H1 (cell line): ENCODE results near the gene CYLD. TPM values are rescaled to one million over a fixed set of nuclear protein-coding genes. Genes with fewer than 3 reads are reported as not detected.

Experiments used
- CTCF ChIA-PET: fragments of 300-600 bp; sonication (Branson Sonifier 250); formaldehyde crosslinking; loops from one replicate; lab custom pipeline; 2021; ENCODE audit not compliant: partially characterized antibody; lab: Charles Lee
- POLR2A ChIA-PET: fragments of 300-600 bp; sonication (Branson Sonifier 250); formaldehyde crosslinking; loops from one replicate; lab custom pipeline; 2021; ENCODE audit warnings: inconsistent platforms; ENCODE audit not compliant: partially characterized antibody; lab: Charles Lee
- DNase-seq, 2 experiments: peaks; one replicate each; pipeline versions ENCODE4 v3.0.0 to v3.0.0-alpha.2; 2010 to 2022; ENCODE audit warnings: low spot score in 2 of 2, low read depth in 1 of 2, mixed read lengths in 1 of 2
- FAIRE-seq: peaks from 2 replicates; lab custom pipeline; 2011; peaks lifted over from hg19 to GRCh38; lab: Jason Lieb, UNC
- H2AFZ ChIP-seq: 2 replicates; pipeline ENCODE4 v1.8.1; 2012; ENCODE audit warnings: low read length, inconsistent platforms
- H2AK5ac ChIP-seq: 2 replicates; pipeline ENCODE4 v1.6.1; 2013; ENCODE audit warnings: low read depth, low read length
- H2BK120ac ChIP-seq: replicated peaks from 2 replicates; pipeline ENCODE3; 2013; ENCODE audit warnings: low read depth, low read length, inconsistent platforms
- H2BK12ac ChIP-seq: 2 replicates; pipeline ENCODE4 v1.6.1; 2013; ENCODE audit warnings: low read depth, low read length
- H2BK15ac ChIP-seq: 2 replicates; pipeline ENCODE4 v1.6.1; 2013; ENCODE audit warnings: low read length
- H2BK20ac ChIP-seq: 2 replicates; pipeline ENCODE4 v1.6.1; 2013; ENCODE audit warnings: low read length
- H2BK5ac ChIP-seq: 2 replicates; pipeline ENCODE4 v1.6.1; 2013; ENCODE audit warnings: low read depth, low read length
- H3K14ac ChIP-seq: 2 replicates; pipeline ENCODE4 v1.6.1; 2013; ENCODE audit warnings: inconsistent platforms; ENCODE audit not compliant: insufficient read length
- H3K18ac ChIP-seq: 2 replicates; pipeline ENCODE4 v1.6.1; 2013; ENCODE audit warnings: low read length; ENCODE audit errors: extremely low read depth
- H3K23ac ChIP-seq: 2 replicates; pipeline ENCODE4 v1.6.1; 2013; ENCODE audit warnings: inconsistent platforms; ENCODE audit not compliant: insufficient read length
- H3K23me2 ChIP-seq: 2 replicates; pipeline ENCODE4 v1.6.1; 2013; ENCODE audit warnings: low read depth, low read length
- H3K27ac ChIP-seq: 2 replicates; pipeline ENCODE4 v1.6.1; 2011; ENCODE audit warnings: low read depth, low read length, inconsistent platforms
- H3K27me3 ChIP-seq, 4 experiments: replicated peaks in 1 of 4; 1 replicate in 1 of 4; 2 replicates in 3 of 4; pipeline versions ENCODE4 v1.6.1 to v1.8.1; 2011 to 2013; ENCODE audit warnings: low read length in 3 of 4, mild to moderate bottlenecking in 3 of 4, inconsistent platforms in 2 of 4, mixed read lengths in 2 of 4, moderate library complexity in 1 of 4; ENCODE audit not compliant: control insufficient read depth in 3 of 4, insufficient read depth in 3 of 4; ENCODE audit errors: extremely low read depth in 1 of 4
- H3K36me3 ChIP-seq, 4 experiments: 2 replicates each; pipeline versions ENCODE4 v1.6.1 to v1.8.1; 2011 to 2013; ENCODE audit warnings: mild to moderate bottlenecking in 4 of 4, low read length in 3 of 4, moderate library complexity in 2 of 4, control low read depth in 1 of 4, inconsistent platforms in 1 of 4; ENCODE audit not compliant: insufficient read depth in 4 of 4, control insufficient read depth in 2 of 4
- H3K4ac ChIP-seq: replicated peaks from 2 replicates; pipeline ENCODE3; 2013; ENCODE audit warnings: low read length, low read depth, mixed read lengths, inconsistent platforms; ENCODE audit not compliant: insufficient read length
- H3K4me1 ChIP-seq, 4 experiments: replicated peaks in 1 of 4; 1 replicate in 1 of 4; 2 replicates in 3 of 4; pipeline versions ENCODE4 v1.6.1 to v1.8.1; 2011 to 2013; ENCODE audit warnings: low read length in 3 of 4, inconsistent platforms in 2 of 4, mixed read lengths in 1 of 4; ENCODE audit not compliant: insufficient read depth in 4 of 4, control insufficient read depth in 3 of 4
- H3K4me2 ChIP-seq, 2 experiments: 2 replicates each; pipeline versions ENCODE4 v1.6.1 to v1.8.1; 2011 to 2013; ENCODE audit warnings: low read depth in 2 of 2, low read length in 2 of 2, control low read depth in 1 of 2, inconsistent platforms in 1 of 2, mild to moderate bottlenecking in 1 of 2; ENCODE audit not compliant: insufficient read depth in 1 of 2
- H3K4me3 ChIP-seq, 4 experiments: fragments of 200-600, 300-600 bp in 1 of 4; sonication (generic), shearing (Covaris generic), sonication (Bioruptor Twin) in 1 of 4; 2 replicates each; pipeline versions ENCODE4 v1.5.1 to v1.8.1; 2011 to 2016; ENCODE audit warnings: low read length in 4 of 4, low read depth in 3 of 4, control low read depth in 2 of 4, inconsistent platforms in 2 of 4, mild to moderate bottlenecking in 2 of 4, mixed read lengths in 1 of 4, moderate library complexity in 1 of 4; ENCODE audit not compliant: insufficient read depth in 2 of 4; ENCODE audit errors: extremely low read depth in 1 of 4
- H3K56ac ChIP-seq: replicated peaks from 2 replicates; pipeline ENCODE3; 2013; ENCODE audit warnings: low read depth, mild to moderate bottlenecking, mixed read lengths, low read length, inconsistent platforms; ENCODE audit not compliant: insufficient read length
- H3K79me1 ChIP-seq: 2 replicates; pipeline ENCODE4 v1.6.1; 2013; ENCODE audit warnings: low read depth, low read length, control low read depth
- H3K79me2 ChIP-seq, 2 experiments: 2 replicates each; pipeline versions ENCODE4 v1.6.1 to v1.8.1; 2012 to 2013; ENCODE audit warnings: low read length in 2 of 2, mild to moderate bottlenecking in 2 of 2, inconsistent platforms in 1 of 2; ENCODE audit not compliant: insufficient read depth in 2 of 2, control insufficient read depth in 1 of 2
- H3K9ac ChIP-seq, 4 experiments: replicated peaks in 1 of 4; 1 replicate in 1 of 4; 2 replicates in 3 of 4; pipeline versions ENCODE4 v1.6.1 to v1.8.1; 2011 to 2013; ENCODE audit warnings: low read depth in 3 of 4, low read length in 3 of 4, control low read depth in 2 of 4, mild to moderate bottlenecking in 2 of 4, moderate library complexity in 2 of 4, inconsistent platforms in 1 of 4; ENCODE audit errors: extremely low read depth in 1 of 4
- H3K9me3 ChIP-seq, 2 experiments: 2 replicates each; pipeline versions ENCODE4 v1.6.1 to v1.8.1; 2012 to 2013; ENCODE audit warnings: mild to moderate bottlenecking in 2 of 2, moderate library complexity in 2 of 2, control low read depth in 1 of 2, inconsistent platforms in 1 of 2, low read depth in 1 of 2, low read length in 1 of 2, mixed read lengths in 1 of 2; ENCODE audit not compliant: insufficient read depth in 2 of 2
- H4K20me1 ChIP-seq, 2 experiments: replicated peaks in 1 of 2; 2 replicates each; pipeline versions ENCODE3 to v1.8.1; 2011 to 2013; ENCODE audit warnings: inconsistent platforms in 2 of 2, low read length in 2 of 2, mild to moderate bottlenecking in 1 of 2; ENCODE audit not compliant: insufficient read depth in 2 of 2, control insufficient read depth in 1 of 2
- H4K5ac ChIP-seq: 2 replicates; pipeline ENCODE4 v1.6.1; 2013; ENCODE audit warnings: low read length, low read depth, mixed read lengths, inconsistent platforms; ENCODE audit not compliant: insufficient read length
- H4K8ac ChIP-seq: 2 replicates; pipeline ENCODE4 v1.8.0; 2013; ENCODE audit warnings: mild to moderate bottlenecking, moderate library complexity, low read length, inconsistent platforms; ENCODE audit not compliant: insufficient read depth; ENCODE audit errors: extremely low read depth
- H4K91ac ChIP-seq: replicated peaks from 2 replicates; pipeline ENCODE3; 2013; ENCODE audit warnings: low read length, mixed read lengths, inconsistent platforms; ENCODE audit not compliant: insufficient read length
- BCL11A ChIP-seq, 2 experiments: IDR thresholded peaks; one replicate each; pipeline ENCODE4 v1.6.1; 2011; ENCODE audit warnings: low read depth in 2 of 2, low read length in 2 of 2, mild to moderate bottlenecking in 2 of 2
- CTBP2 ChIP-seq: IDR thresholded peaks from 2 replicates; pipeline ENCODE4 v1.7.0; 2011; ENCODE audit warnings: borderline replicate concordance, mild to moderate bottlenecking, moderate library complexity, mixed read lengths, low read length; ENCODE audit not compliant: insufficient read depth, insufficient read length
- KDM1A ChIP-seq: fragments of 200-600, 300-600 bp; sonication (generic); IDR thresholded peaks from 2 replicates; pipeline ENCODE4 v1.7.1; 2016; ENCODE audit warnings: mild to moderate bottlenecking, low read length, borderline replicate concordance
- PHF8 ChIP-seq: fragments of 200-600 bp; sonication (generic); conservative IDR thresholded peaks from 2 replicates; pipeline ENCODE4 v1.7.1; 2012; ENCODE audit warnings: low read depth, mild to moderate bottlenecking, inconsistent platforms, low read length, moderate library complexity
- POLR2AphosphoS5 ChIP-seq: IDR thresholded peaks from 2 replicates; pipeline ENCODE4 v1.6.1; 2011; ENCODE audit warnings: low read depth, low read length
- POU5F1 ChIP-seq: IDR thresholded peaks from 2 replicates; pipeline ENCODE4 v1.6.1; 2011; ENCODE audit warnings: low read depth, mild to moderate bottlenecking, low read length, moderate library complexity
- RBBP5 ChIP-seq: IDR thresholded peaks from 2 replicates; pipeline ENCODE4 v1.7.1; 2012; ENCODE audit warnings: low read depth, mild to moderate bottlenecking, inconsistent platforms, low read length, moderate library complexity, borderline replicate concordance
- SP2 ChIP-seq: IDR thresholded peaks from 2 replicates; pipeline ENCODE4 v1.6.1; 2012; ENCODE audit warnings: mild to moderate bottlenecking, low read length, inconsistent platforms
- TAF1 ChIP-seq: IDR thresholded peaks from 2 replicates; pipeline ENCODE4 v1.6.1; 2011; ENCODE audit warnings: mild to moderate bottlenecking, low read depth, low read length
- TCF12 ChIP-seq: IDR thresholded peaks from 2 replicates; pipeline ENCODE4 v1.6.1; 2011; ENCODE audit warnings: low read depth, mild to moderate bottlenecking, low read length
- WGBS, 2 experiments: shearing (Covaris generic) in 1 of 2; methylation state at CpG; one replicate each; pipeline versions ENCODE4 v1.1.6 to v1.1.7; 2013 to 2015; ENCODE audit warnings: low lambda C conversion rate in 2 of 2, mixed read lengths in 2 of 2, inconsistent platforms in 1 of 2, low coverage in 1 of 2, missing lambda C conversion rate in 1 of 2; ENCODE audit not compliant: insufficient replicate concordance in 2 of 2, insufficient coverage in 1 of 2, insufficient read length in 1 of 2; ENCODE audit errors: extremely low coverage in 1 of 2, missing lambda C conversion rate in 1 of 2; 5-methylcytosine and 5-hydroxymethylcytosine counted together
- polyA plus RNA-seq, 7 experiments: library from polyadenylated mRNA; depleted of rRNA in 3 of 7; stranded (reverse) in 5 of 7; unstranded in 2 of 7; fragments of >200 nt in 5 of 7; fragments of 200-250 nt in 2 of 7; gene quantifications; 1 replicate in 5 of 7; 2 replicates in 1 of 7; 4 replicates in 1 of 7; pipeline versions ENCODE4 v1.2.1 to v1.2.3, GENCODE V29; 2011 to 2013; ENCODE audit warnings: missing spikeins in 2 of 7, mixed read lengths in 2 of 7
- total RNA-seq: library from RNA; stranded (reverse); fragmentation: NEBNext Ultra II Directional; extraction: Animal tissue kit (Norgen Biotek cat#: 25700); gene quantifications from 2 replicates; pipeline ENCODE4 v1.2.1, GENCODE V29; 2021

The CYLD gene
- total and polyA plus RNA-seq, 2 of the 8 experiments (the other 6 are each of a cell fraction or from before 2014, with no cell fraction given), result 3.7 to 18.8 TPM

DNA sequence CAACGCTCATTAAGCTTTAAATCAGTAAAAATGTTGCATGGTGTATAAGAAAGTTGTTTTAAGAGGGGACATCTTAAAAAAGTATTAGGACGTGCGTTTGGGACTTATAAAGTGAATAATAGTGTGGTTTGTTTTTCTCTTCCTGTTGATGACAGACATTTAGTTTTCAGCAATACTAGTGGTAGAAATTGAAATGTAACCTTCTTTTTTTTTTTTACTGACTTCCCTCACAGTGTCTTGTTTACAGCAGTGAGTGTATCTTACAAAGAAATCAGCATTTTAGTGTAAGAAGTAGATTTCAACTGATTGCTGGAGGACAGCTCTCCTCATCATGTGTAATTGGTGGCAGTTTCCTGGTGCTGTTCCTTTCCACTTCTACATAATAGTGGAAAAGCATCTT is 39.6 kb downstream of the CYLD start:
- TF ChIP-seq KDM1A (no peak), TCF12 (no peak), SP2 (no peak), RBBP5 (no peak), TAF1 (no peak), BCL11A (IDR thresholded peaks at IDR 0.05; ENCODE audit: low read depth in 2 of 2, low read length in 2 of 2) (no peak), POLR2AphosphoS5 (no peak), PHF8 (no peak), POU5F1 (no peak), CTBP2 (no peak)
- no peaks in the 10 kb centered on the region for H3K79me1 ChIP-seq
- H2BK12ac ChIP-seq, result no peak overlapping the region
- no peak overlapping the region for H3K18ac ChIP-seq
- no peak overlapping the region for H4K8ac ChIP-seq
- H2BK5ac ChIP-seq, result no peak overlapping the region
- no peaks in the 10 kb centered on the region for H3K79me2 ChIP-seq
- H2AK5ac ChIP-seq, result no peak overlapping the region
- no peaks in the 10 kb centered on the region for H3K27me3 ChIP-seq
- H3K56ac ChIP-seq, result no peak overlapping the region
- no peak overlapping the region for H2BK15ac ChIP-seq
- H3K9ac ChIP-seq, result no peak overlapping the region
- no peak overlapping the region for H2AFZ ChIP-seq
- no peak overlapping the region for H3K4ac ChIP-seq
- H3K4me3 ChIP-seq, result no peak overlapping the region
- CTCF ChIA-PET, result interaction anchor here (0.6 to 2.3 kb wide), 18 partner anchors 12 to 1028 kb away, joined by 3 to 17 read pairs (median 3); no protein-coding TSS in a partner anchor
- no peaks in the 10 kb centered on the region for H3K9me3 ChIP-seq
- H4K5ac ChIP-seq, result no peak overlapping the region
- H3K14ac ChIP-seq, result no peak overlapping the region
- no peaks in the 10 kb centered on the region for H3K4me1 ChIP-seq
- no peak for DNase-seq
- FAIRE-seq, result no peak
- no peak overlapping the region for H3K27ac ChIP-seq
- no peak overlapping the region for H3K23ac ChIP-seq
- H2BK20ac ChIP-seq, result no peak overlapping the region
- H2BK120ac ChIP-seq, result no peak overlapping the region
- no peak overlapping the region for H3K4me2 ChIP-seq
- no peak overlapping the region for H4K91ac ChIP-seq
- H3K36me3 ChIP-seq, result no peaks in the 10 kb centered on the region; a peak in 1 of 8 replicates
- H4K20me1 ChIP-seq, result no peaks in the 10 kb centered on the region
- POLR2A ChIA-PET, result interaction anchor here (0.6 to 0.7 kb wide), 3 partner anchors 23 to 29 kb away, joined by 3 read pairs; no protein-coding TSS in a partner anchor
- WGBS, 2 experiments, result 77 to 100% methylated on average over 2 to 3 of the region's 3 CpGs
- H3K23me2 ChIP-seq, result no peaks in the 10 kb centered on the region
